Inferior parietal cortex (tissue), 1 donor: ENCODE data around the gene CACNA1C.

Experiments used
- DNase-seq: peaks from one replicate; pipeline ENCODE4 v3.0.0-alpha.2; 2016; ENCODE audit errors: extremely low spot score

Gene CACNA1C

GRCh38 chr12:2169489-2169888 lies 116.7 kb downstream of the CACNA1C start:
- DNase-seq, result no peak

GRCh38 chr12:2169940-2170339 lies 117.2 kb downstream of the CACNA1C start:
- no peak for DNase-seq

GRCh38 chr12:2170376-2170775 lies 117.6 kb downstream of the CACNA1C start:
- no peak for DNase-seq

- no peak for DNase-seq
Measured at GRCh38 chr12:2171672-2172426, 119.1 kb downstream of the CACNA1C start.

- DNase-seq, result no peak
Measured at GRCh38 chr12:2172491-2173214, 119.9 kb downstream of the CACNA1C start.

GRCh38 chr12:2173971-2174370 lies 121.2 kb downstream of the CACNA1C start:
- DNase-seq, result no peak

GRCh38 chr12:2177003-2177402 lies 124.2 kb downstream of the CACNA1C start:
- DNase-seq, result no peak

- DNase-seq, result no peak
Measured at GRCh38 chr12:2177751-2178150, 125.0 kb downstream of the CACNA1C start.

- no peak for DNase-seq
Measured at GRCh38 chr12:2179058-2179457, 126.3 kb downstream of the CACNA1C start.

- DNase-seq, result peak; percentile 64
Measured at GRCh38 chr12:2179953-2180736, 127.4 kb downstream of the CACNA1C start.

- no peak for DNase-seq
Measured at GRCh38 chr12:2180737-2181082, 127.9 kb downstream of the CACNA1C start.

GRCh38 chr12:2183556-2184541 lies 131.1 kb downstream of the CACNA1C start:
- DNase-seq, result peak; percentile 28

- no peak for DNase-seq
Measured at GRCh38 chr12:2185751-2186341, 133.1 kb downstream of the CACNA1C start.

GRCh38 chr12:2187195-2187945 lies 134.6 kb downstream of the CACNA1C start:
- DNase-seq, result no peak

GRCh38 chr12:2190085-2190484 lies 137.3 kb downstream of the CACNA1C start:
- no peak for DNase-seq

- no peak for DNase-seq
Measured at GRCh38 chr12:2190896-2191533, 138.2 kb downstream of the CACNA1C start.

GRCh38 chr12:2191534-2192153 lies 138.9 kb downstream of the CACNA1C start:
- no peak for DNase-seq

GRCh38 chr12:2192231-2192630 lies 139.4 kb downstream of the CACNA1C start:
- DNase-seq, result no peak

GRCh38 chr12:2194060-2194459 lies 141.3 kb downstream of the CACNA1C start:
- no peak for DNase-seq
